BE2C (cell line): ENCODE data around the gene ELMO1.

ENCODE experiments used
- DNase-seq: peaks from one replicate; pipeline ENCODE4 v3.0.0-alpha.2; 2020
- H3K27me3 ChIP-seq: fragments of 250-450 bp; sonication (Bioruptor Pico); 2 replicates; pipeline ENCODE4 v1.5.1; 2020; ENCODE audit warnings: mild to moderate bottlenecking
- H3K36me3 ChIP-seq: fragments of 250-450 bp; sonication (Bioruptor Pico); 2 replicates; pipeline ENCODE4 v1.5.1; 2020; ENCODE audit warnings: mild to moderate bottlenecking
- H3K4me1 ChIP-seq: fragments of 250-450 bp; sonication (Bioruptor Pico); 2 replicates; pipeline ENCODE4 v1.5.1; 2020
- H3K4me3 ChIP-seq: 2 replicates; pipeline ENCODE4 v1.5.1; 2011; ENCODE audit warnings: low read depth, low read length
- H3K9me3 ChIP-seq: fragments of 250-450 bp; sonication (Bioruptor Pico); 2 replicates; pipeline ENCODE4 v1.5.1; 2020
- CTCF ChIP-seq: IDR thresholded peaks from 2 replicates; pipeline ENCODE4 v1.5.1; 2012; ENCODE audit warnings: mild to moderate bottlenecking, low read depth, low read length

The ELMO1 gene

DNA sequence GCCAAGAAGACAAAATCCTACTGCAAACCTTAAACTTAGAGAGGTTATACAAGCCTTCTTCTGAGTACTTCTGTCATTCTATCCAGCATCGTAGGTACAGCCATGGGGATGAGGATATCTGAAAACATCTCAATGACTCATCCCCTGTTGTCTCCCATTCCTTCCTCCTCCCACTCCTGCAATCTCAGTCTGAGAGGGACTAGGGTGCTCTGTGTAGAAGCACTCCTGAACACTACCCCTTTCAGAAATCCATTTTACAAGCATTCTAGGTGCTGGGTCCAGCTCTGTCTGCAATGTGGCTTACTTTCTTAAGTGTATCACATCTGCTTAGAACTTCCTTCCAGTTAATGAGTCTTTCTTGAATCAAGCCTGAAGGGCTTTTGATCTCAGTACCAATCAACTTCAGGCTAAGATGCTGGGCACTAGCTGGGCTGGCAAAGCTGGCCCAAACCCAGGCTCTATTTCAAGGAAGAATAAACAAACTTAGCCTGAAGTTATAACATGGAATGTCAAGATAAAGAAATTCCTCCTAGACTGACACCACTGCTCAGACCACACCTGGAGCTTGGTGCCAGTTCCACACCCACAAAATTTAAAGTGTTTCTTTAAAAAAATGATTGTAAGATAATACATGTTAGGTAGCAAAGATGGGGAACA, 454.1 kb downstream of the ELMO1 start:
- H3K4me1 ChIP-seq = no peaks in the 10 kb centered on the region
- no peak overlapping the region for H3K4me3 ChIP-seq
- no peaks in the 10 kb centered on the region for H3K36me3 ChIP-seq
- H3K9me3 ChIP-seq = no peaks in the 10 kb centered on the region
- H3K27me3 ChIP-seq = no peaks in the 10 kb centered on the region
- TF ChIP-seq CTCF = no peak
- no peak for DNase-seq

DNA sequence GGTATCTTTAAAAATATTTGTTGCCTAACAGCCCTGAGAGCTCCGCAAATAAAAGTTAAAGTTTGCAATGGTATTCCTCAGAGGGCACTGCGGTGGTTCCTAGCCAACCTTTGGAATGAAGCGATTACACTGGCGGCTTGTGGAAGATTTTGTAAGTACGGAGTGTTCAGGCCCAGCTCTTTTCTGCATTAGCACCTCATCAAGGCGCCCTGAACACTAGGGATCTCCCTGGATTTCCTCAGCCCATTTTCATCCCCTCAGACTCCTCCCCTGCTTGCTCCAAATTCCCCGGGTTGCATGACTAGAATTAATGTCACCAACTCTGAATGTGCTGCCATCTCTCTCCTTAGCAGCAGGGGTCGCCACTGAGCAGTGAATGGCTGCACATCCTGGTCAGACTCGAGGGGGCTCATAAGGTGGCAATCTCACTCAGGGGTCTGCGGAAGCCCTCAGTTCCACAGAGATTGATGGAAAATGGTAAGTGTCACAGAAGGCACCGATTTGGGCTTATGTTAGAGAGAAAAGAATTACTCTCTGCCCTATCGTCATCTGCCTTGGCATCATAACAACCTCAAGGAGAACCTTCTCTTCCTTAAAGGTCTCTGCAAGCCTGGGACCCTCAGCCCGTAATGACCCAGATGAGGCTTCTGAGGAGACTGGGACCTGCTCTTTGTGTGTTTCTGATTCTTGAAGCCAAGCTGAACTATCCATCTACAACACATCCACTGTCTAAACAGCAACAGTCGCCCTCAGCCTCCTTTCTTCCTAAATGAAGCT, 461.5 kb downstream of the ELMO1 start:
- DNase-seq = peak; percentile 69
- no peaks in the 10 kb centered on the region; the same call in 1 of the 2 replicates for H3K27me3 ChIP-seq
- no peaks in the 10 kb centered on the region for H3K9me3 ChIP-seq
- peaks cover 8% of the 10 kb centered on the region; the same call in 1 of the 2 replicates for H3K4me1 ChIP-seq
- H3K4me3 ChIP-seq = peak overlapping the region; percentile 46; the same call in 1 of the 2 replicates
- TF ChIP-seq CTCF = peak; percentile 93
- H3K36me3 ChIP-seq = no peaks in the 10 kb centered on the region

- no peak for DNase-seq
- peaks cover 8% of the 10 kb centered on the region; the same call in 1 of the 2 replicates for H3K4me1 ChIP-seq
- TF ChIP-seq CTCF = no peak
- H3K9me3 ChIP-seq = no peaks in the 10 kb centered on the region
- H3K36me3 ChIP-seq = no peaks in the 10 kb centered on the region
- peak overlapping the region; percentile 46 for H3K4me3 ChIP-seq
- H3K27me3 ChIP-seq = no peaks in the 10 kb centered on the region; the same call in 1 of the 2 replicates
Measured at GRCh38 chr7:36986511-36986933, 462.1 kb downstream of the ELMO1 start.

DNA sequence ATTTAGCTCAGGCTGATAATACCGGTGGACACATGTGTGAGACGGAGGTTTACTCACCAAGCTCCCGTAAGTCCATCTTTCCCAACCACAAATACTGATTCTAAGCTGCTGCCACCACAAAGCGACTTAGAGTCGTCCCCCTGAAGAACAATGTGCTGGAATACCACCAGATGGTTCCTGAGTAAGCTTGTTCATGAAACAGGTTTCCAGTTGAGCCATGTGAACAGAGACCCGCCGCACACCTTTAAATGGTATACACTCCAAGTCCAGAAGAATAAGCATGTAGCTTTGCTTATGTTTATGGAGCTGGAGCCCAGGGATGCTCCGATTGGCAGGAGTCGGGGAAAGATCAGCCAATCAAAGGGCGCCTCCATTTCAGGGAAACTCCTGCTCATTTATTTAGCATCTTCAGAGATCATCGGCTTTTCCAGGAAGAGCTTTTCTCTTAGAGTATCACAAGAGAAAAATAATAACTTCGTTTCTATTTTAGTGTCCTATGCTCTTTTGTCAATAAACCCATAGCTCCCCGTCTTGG, 462.7 kb downstream of the ELMO1 start:
- Histone ChIP-seq H3K4me1 (peaks cover 8% of the 10 kb centered on the region; the same call in 1 of the 2 replicates), H3K4me3 (peak overlapping the region; percentile 46), H3K9me3 (no peaks in the 10 kb centered on the region), H3K36me3 (no peaks in the 10 kb centered on the region), H3K27me3 (no peaks in the 10 kb centered on the region; the same call in 1 of the 2 replicates)
- DNase-seq = peak; percentile 66
- TF ChIP-seq CTCF = no peak

- no peak for DNase-seq
- H3K36me3 ChIP-seq = no peaks in the 10 kb centered on the region
- H3K9me3 ChIP-seq = no peaks in the 10 kb centered on the region
- no peaks in the 10 kb centered on the region; the same call in 1 of the 2 replicates for H3K27me3 ChIP-seq
- H3K4me1 ChIP-seq = peaks cover 8% of the 10 kb centered on the region; the same call in 1 of the 2 replicates
- TF ChIP-seq CTCF = no peak
- H3K4me3 ChIP-seq = peak overlapping the region; percentile 46
Measured at GRCh38 chr7:36985316-36985715, 463.3 kb downstream of the ELMO1 start.
